ENCODE data around the gene PRKG2. TPM values are rescaled to one million over a fixed set of nuclear protein-coding genes. Genes with fewer than 3 reads are reported as not detected.

PRKG2 gene
- polyA plus RNA-seq, 1 donor from 2014 or later = 0.16 TPM

- Histone ChIP-seq H3K4me2 (ENCODE audit: low read length) (no peak overlapping the region), H3K9me2 (ENCODE audit: insufficient read depth, low read length) (no peaks in the 10 kb centered on the region), H3K27ac (ENCODE audit: low read length) (no peak overlapping the region), H3F3A (ENCODE audit: insufficient read depth, low read length, poor library complexity, severe bottlenecking) (no peaks in the 10 kb centered on the region), H4K20me1 (ENCODE audit: insufficient read depth) (no peaks in the 10 kb centered on the region), H2AFZ (ENCODE audit: low read depth, low read length) (no peak overlapping the region), H3K4me3 (ENCODE audit: low read length) (no peak overlapping the region), H3K9ac (ENCODE audit: low read length) (no peak overlapping the region), H3K9me3 (ENCODE audit: low read length) (no peaks in the 10 kb centered on the region), H3K27me3 (ENCODE audit: insufficient read depth, low read depth, low read length) (no peaks in the 10 kb centered on the region), H3K36me3 (ENCODE audit: insufficient read depth, low read length) (no peaks in the 10 kb centered on the region), H3K79me2 (replicated peaks; ENCODE audit: insufficient read depth, low read length) (no peaks in the 10 kb centered on the region)
- TF ChIP-seq POLR2AphosphoS5 (IDR thresholded peaks at IDR 0.05) (no peak), CTCF (IDR thresholded peaks at IDR 0.05; ENCODE audit: poor library complexity, severe bottlenecking) (no peak), MXI1 (conservative IDR thresholded peaks at IDR 0.05; ENCODE audit: poor library complexity, severe bottlenecking) (no peak), EZH2 (IDR thresholded peaks at IDR 0.05; ENCODE audit: borderline replicate concordance, insufficient read depth, low read length, poor library complexity, severe bottlenecking) (no peak), TAF1 (IDR thresholded peaks at IDR 0.05; ENCODE audit: low read depth) (no peak), SMC3 (conservative IDR thresholded peaks at IDR 0.05; ENCODE audit: poor library complexity) (no peak), RAD21 (conservative IDR thresholded peaks at IDR 0.05) (no peak), EP300 (conservative IDR thresholded peaks at IDR 0.05; ENCODE audit: poor library complexity, severe bottlenecking) (no peak), REST (IDR thresholded peaks at IDR 0.05; ENCODE audit: borderline replicate concordance) (no peak)
Observed at GRCh38 chr4:81081156-81081555, 133.9 kb downstream of the PRKG2 start.

- no peak overlapping the region for H2AFZ ChIP-seq (ENCODE audit: low read depth, low read length)
- no peak overlapping the region for H3K4me3 ChIP-seq (ENCODE audit: low read length)
- no peaks in the 10 kb centered on the region for H3K9me3 ChIP-seq (ENCODE audit: low read length)
- TF ChIP-seq REST (IDR thresholded peaks at IDR 0.05; ENCODE audit: borderline replicate concordance) (no peak), MXI1 (conservative IDR thresholded peaks at IDR 0.05; ENCODE audit: poor library complexity, severe bottlenecking) (no peak), CTCF (IDR thresholded peaks at IDR 0.05; ENCODE audit: poor library complexity, severe bottlenecking) (no peak)
- no peak overlapping the region for H3K4me2 ChIP-seq (ENCODE audit: low read length)
- H3F3A ChIP-seq (ENCODE audit: insufficient read depth, low read length, poor library complexity, severe bottlenecking) = no peaks in the 10 kb centered on the region
- no peaks in the 10 kb centered on the region for H3K36me3 ChIP-seq (ENCODE audit: insufficient read depth, low read length)
- H4K20me1 ChIP-seq (ENCODE audit: insufficient read depth) = no peaks in the 10 kb centered on the region
- H3K79me2 ChIP-seq (replicated peaks; ENCODE audit: insufficient read depth, low read length) = no peaks in the 10 kb centered on the region
- H3K9me2 ChIP-seq (ENCODE audit: insufficient read depth, low read length) = no peaks in the 10 kb centered on the region
- no peak overlapping the region for H3K27ac ChIP-seq (ENCODE audit: low read length)
- H3K27me3 ChIP-seq (ENCODE audit: insufficient read depth, low read depth, low read length) = no peaks in the 10 kb centered on the region
- H3K9ac ChIP-seq (ENCODE audit: low read length) = no peak overlapping the region
Observed at GRCh38 chr4:81071013-81071412, 144.0 kb downstream of the PRKG2 start.

Data from neural cell (in vitro differentiated cells).